ENCODE measurements around the gene ARHGAP12.

GRCh38 chr10:31939797-31940708 lies 11.4 kb upstream of the ARHGAP12 start:
- TF ChIP-seq MAX (IDR thresholded peaks at IDR 0.05; ENCODE audit: low read depth) (no peak), EP300 (IDR thresholded peaks at IDR 0.05; ENCODE audit: borderline replicate concordance in 1 of 2, low read depth in 1 of 2, low read length in 1 of 2) (no peak), ZBTB33 (IDR thresholded peaks at IDR 0.05; ENCODE audit: borderline replicate concordance, low read depth) (no peak), NRF1 (IDR thresholded peaks at IDR 0.05; ENCODE audit: low read depth, low read length) (no peak), GABPA (IDR thresholded peaks at IDR 0.05; ENCODE audit: low read depth) (no peak), MXI1 (IDR thresholded peaks at IDR 0.05; ENCODE audit: low read depth, low read length) (no peak), NFIC (IDR thresholded peaks at IDR 0.05; ENCODE audit: borderline replicate concordance) (no peak), TAF1 (IDR thresholded peaks at IDR 0.05; ENCODE audit: borderline replicate concordance, low read depth, low read length) (no peak), TEAD4 (IDR thresholded peaks at IDR 0.05; ENCODE audit: borderline replicate concordance, insufficient read depth) (no peak), RCOR1 (IDR thresholded peaks at IDR 0.05; ENCODE audit: low read length) (no peak), FOXM1 (IDR thresholded peaks at IDR 0.05; ENCODE audit: low read depth) (no peak), RAD21 (IDR thresholded peaks at IDR 0.05; ENCODE audit: low read length) (no peak)
- TF ChIP-seq, protein P1, sequence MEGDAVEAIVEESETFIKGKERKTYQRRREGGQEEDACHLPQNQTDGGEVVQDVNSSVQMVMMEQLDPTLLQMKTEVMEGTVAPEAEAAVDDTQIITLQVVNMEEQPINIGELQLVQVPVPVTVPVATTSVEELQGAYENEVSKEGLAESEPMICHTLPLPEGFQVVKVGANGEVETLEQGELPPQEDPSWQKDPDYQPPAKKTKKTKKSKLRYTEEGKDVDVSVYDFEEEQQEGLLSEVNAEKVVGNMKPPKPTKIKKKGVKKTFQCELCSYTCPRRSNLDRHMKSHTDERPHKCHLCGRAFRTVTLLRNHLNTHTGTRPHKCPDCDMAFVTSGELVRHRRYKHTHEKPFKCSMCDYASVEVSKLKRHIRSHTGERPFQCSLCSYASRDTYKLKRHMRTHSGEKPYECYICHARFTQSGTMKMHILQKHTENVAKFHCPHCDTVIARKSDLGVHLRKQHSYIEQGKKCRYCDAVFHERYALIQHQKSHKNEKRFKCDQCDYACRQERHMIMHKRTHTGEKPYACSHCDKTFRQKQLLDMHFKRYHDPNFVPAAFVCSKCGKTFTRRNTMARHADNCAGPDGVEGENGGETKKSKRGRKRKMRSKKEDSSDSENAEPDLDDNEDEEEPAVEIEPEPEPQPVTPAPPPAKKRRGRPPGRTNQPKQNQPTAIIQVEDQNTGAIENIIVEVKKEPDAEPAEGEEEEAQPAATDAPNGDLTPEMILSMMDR (IDR thresholded peaks at IDR 0.05) = no peak
